Head of caudate nucleus (tissue), 42 donors: Measurements from ENCODE around the gene GRIP1.

Source experiments
- DNase-seq, 42 donors: peaks; one replicate each; pipeline versions ENCODE4 v3.0.0 to v3.0.0-alpha.2; 2020 to 2021; ENCODE audit warnings: mixed read lengths in 7 of 42
- intact Hi-C: fragments of 100-400 bp; cut with DNase I; formaldehyde crosslinking; loops from one replicate; pipeline ENCODE4 v1.15.0; 2022

The GRIP1 gene

DNA sequence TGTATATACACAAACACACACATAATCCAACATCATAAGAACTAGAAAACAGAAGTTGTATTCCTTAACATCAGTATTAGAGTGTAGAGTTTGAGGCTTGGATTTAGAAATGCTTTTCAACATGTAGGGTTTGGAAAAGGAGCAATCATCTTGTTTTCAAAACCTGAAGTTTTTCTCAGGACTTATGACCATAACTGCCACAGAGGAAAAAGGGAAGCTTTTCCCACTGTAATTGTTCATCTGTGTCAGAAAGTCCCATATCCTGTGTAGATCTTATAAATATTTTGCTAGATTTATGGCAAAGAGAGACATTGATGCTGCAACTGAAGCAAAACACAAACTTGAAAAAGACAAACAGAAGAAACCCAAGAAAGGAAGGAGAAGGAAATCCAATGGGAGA lies 115.7 kb downstream of the GRIP1 start:
- no peak for DNase-seq
- intact Hi-C loops, result no loop called here

- intact Hi-C loops, result no loop called here
- DNase-seq, result no peak
Observed at GRCh38 chr12:66555113-66555512, 123.8 kb downstream of the GRIP1 start.

- intact Hi-C loops, result no loop called here
Observed at GRCh38 chr12:66552716-66553115, 126.2 kb downstream of the GRIP1 start.

GRCh38 chr12:66550626-66551025 lies 128.2 kb downstream of the GRIP1 start:
- no peak for DNase-seq
- intact Hi-C loops, result no loop called here

More at GRCh38 chr12:66552716-66553115, 126.2 kb downstream of the GRIP1 start:
- no peak for DNase-seq

- intact Hi-C loops, result no loop called here
- no peak for DNase-seq
Observed at GRCh38 chr12:66549050-66549389, 129.9 kb downstream of the GRIP1 start.

GRCh38 chr12:66548338-66549049 lies 130.4 kb downstream of the GRIP1 start:
- DNase-seq, result no peak
- intact Hi-C loops, result no loop called here

DNA sequence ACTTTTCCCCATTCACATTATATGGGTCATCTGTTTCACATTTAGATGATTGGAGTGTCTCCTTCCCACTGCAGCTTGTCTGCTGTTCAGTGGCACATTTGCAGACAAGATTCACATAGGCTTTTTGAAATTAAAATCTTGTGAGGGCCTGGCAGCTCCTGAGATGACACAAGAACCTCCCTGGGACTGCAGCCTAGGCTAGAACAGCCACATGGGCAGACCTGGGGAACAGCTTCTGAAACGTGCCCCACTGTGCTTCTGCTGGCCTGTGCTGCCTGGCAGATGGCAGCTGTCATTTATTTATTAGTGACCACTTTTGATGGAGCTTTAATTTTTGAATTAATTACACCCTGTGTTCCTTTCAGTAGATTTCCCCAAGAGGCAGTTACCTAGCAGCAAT lies 137.4 kb downstream of the GRIP1 start:
- intact Hi-C loops, result no loop called here
- no peak for DNase-seq

DNA sequence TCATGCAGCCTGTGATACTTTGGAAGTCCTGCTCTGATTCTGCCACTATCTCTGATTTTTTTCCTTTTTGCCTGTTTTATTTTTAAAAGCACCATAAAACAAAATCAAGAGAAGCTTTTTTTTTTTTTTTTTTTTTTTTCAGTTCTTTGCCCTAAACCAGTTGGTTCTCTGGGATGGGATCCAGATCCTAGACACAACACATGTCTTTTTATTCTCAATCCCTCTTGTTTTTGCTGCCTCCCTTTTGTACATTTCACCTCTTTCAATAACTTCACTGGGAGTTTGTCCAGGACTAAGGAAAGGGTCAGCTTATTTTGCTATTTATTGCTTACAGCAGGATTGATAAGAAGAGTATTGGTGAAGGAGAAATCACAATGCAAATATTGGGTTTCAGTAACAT lies 139.4 kb downstream of the GRIP1 start:
- intact Hi-C loops, result no loop called here
- no peak for DNase-seq

GRCh38 chr12:66538970-66539369 lies 139.9 kb downstream of the GRIP1 start:
- no peak for DNase-seq
- intact Hi-C loops, result no loop called here

DNA sequence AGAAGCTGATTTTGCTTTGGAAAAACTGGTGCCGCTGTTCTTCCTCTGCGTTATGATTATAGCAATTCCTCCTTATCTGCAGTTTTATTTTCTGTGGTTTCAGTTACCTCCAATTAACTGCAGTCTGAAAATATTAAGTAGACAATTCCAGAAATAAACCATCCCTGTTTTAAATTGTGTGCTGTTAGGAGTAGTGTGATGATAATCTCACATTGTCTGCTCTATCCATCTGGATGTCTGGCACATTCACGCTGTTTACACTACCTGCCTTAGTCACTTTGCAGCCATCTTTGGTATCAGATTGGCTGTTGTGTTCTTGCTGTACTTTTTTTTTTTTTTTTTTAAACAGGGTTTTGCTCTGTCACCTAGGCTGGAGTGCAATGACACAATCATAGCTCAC lies 141.0 kb downstream of the GRIP1 start:
- intact Hi-C loops, result no loop called here
- DNase-seq, result no peak

DNA sequence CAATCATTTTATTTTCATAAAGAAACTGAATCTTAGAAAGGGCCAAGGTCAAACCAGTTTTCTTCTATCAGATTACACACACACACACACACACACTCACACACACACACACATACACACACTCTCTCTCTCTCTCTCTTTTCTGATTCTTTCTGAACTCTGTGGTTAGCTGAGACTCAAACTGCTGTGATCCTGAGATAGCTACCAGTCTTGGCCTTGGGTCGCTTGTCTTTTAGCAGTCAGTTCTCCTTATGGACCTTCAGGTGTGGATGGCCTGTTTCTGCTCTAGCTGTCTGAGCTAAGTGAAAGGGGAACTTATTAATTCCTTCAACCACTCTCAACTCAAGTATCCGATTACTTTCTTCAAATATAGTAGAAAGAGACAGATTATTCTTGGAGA lies 145.1 kb downstream of the GRIP1 start:
- DNase-seq, result no peak
- intact Hi-C loops, result no loop called here

DNA sequence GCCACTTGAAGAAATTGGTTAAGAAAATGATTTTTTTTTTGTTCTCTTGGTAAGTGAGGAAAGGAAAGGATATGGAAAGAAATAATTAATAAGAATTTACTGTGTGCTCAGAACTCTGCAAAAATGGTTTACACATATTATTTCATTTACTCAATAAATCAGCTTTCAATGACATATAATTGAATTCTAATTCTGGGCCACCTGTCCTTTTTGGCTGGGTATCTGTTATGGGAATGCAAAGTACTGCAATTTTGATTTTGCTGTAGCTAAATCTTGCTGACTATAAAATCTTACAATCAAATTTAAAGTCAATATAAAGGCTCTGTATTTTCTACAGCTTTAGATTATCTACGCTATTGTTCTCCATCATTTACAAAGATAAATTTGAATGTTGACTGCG lies 147.1 kb downstream of the GRIP1 start:
- intact Hi-C loops, result no loop called here
- DNase-seq, result no peak

DNA sequence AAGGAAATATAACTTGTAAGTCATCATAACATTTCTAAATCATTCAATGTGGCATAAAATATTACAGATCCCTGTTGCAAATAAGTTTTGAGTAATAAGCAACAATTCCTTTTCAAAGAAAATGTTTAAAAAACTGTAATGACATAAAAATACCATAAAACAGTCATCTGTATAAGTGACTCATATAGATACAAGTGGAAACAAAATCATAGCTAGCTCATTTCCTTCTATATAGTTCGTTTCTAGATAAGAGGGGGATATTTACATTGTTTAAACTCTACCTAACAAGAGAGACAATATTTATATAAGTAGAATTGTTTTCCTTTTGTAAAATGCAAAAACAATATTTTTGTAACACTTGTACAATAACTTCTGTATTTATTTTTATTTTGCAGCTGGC lies 148.9 kb downstream of the GRIP1 start:
- no peak for DNase-seq
- intact Hi-C loops, result no loop called here

DNA sequence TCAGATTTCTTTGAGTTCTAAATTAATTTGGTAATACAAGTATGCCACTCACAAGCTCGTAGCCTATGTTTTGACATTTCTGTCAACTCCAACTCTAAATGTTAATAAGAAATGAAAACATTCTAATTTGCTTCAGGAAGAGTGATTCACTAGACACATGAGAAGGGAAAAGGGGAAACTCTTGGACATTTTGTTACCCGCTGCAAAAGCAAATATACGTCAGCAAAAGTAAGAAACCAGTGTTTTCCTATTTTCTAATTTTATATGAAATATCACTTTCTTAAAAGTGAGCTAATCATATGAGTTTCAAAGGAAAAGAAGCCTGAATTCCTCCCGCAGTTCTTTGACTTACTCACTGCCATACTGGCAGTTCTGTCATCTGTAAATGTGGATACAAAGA lies 162.3 kb downstream of the GRIP1 start:
- no peak for DNase-seq
- intact Hi-C loops, result no loop called here

DNA sequence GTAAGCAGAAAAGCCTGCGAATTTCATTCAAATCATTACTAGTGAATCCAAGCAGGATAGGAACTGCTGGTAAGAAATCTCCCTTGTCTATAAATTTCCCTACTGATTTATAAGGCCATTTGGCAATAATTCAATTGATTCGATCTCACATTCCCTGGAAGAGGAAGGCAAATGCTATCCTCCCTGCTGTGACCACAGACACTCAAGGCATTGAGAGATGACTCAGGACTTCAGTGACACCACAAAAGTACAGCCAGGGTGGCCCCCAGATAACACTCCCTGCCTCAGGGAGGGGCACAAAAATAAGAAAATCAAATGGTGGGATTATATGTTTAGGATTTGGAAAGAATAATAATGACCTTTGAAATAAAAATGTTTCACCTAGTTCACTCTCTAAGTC lies 162.7 kb downstream of the GRIP1 start:
- intact Hi-C loops, result no loop called here
- DNase-seq, result no peak

DNA sequence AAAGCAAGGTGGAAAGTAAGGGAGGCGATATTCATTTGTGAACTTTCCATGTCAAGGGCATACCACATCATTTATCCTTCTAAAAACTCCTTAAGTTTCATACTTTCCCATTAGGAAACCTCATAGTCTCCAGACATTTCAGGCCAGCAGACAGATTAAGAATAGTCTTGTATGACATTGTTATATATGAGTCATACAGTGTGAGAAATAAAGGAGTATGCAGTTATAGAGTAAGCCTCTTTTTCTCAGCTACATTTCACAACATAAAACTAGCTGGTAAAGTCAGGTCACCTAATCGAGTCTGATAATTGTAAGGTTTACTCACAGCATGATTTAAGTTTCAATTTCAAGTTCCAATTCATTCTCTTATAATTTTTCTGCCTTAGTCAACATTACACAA lies 164.3 kb downstream of the GRIP1 start:
- DNase-seq, result no peak
- intact Hi-C loops, result no loop called here

- intact Hi-C loops, result no loop called here
- no peak for DNase-seq
Observed at GRCh38 chr12:66508025-66508424, 170.9 kb downstream of the GRIP1 start.

DNA sequence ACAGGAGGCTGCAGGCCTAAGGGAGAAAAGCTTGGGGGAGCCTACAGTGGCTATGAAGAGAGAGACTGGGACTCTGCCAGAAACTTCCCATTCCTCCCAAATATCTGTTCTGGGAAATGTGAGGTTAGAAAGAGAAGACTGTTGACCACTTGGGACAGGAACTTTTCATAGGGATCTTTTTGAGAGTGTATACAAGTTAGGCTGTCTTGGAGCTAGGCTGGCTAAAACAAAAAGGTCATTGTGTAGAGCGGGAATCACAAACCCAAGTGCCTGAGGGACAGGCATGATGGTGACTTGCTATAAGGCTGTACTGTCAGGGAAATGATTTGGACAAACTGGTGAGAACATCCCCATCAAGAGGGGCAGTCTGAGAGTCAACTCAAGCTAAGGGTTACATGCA lies 175.1 kb downstream of the GRIP1 start:
- DNase-seq, result peak in 5 of 42 donors; percentile 2 to 39 (median 13)
- intact Hi-C loops, result no loop called here

DNA sequence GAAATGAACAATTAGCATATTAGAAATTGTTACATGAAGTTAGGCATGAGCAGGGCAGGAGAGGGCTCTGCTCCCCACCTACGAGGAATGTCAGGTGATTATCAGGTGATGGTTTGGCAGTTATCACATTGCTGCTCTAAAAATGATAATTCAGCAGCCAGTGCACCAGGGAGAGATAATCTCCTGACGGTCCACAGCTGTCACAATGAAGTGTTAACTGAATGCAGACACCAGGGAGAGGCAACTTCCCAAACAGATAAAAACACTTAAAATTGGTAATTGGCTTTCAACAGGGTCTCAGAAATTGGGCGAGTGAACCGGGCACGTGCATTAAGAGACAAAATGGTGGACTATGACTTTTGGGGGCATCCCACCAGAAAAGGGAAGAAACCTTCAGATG lies 176.0 kb downstream of the GRIP1 start:
- no peak for DNase-seq
- intact Hi-C loops, result no loop called here

DNA sequence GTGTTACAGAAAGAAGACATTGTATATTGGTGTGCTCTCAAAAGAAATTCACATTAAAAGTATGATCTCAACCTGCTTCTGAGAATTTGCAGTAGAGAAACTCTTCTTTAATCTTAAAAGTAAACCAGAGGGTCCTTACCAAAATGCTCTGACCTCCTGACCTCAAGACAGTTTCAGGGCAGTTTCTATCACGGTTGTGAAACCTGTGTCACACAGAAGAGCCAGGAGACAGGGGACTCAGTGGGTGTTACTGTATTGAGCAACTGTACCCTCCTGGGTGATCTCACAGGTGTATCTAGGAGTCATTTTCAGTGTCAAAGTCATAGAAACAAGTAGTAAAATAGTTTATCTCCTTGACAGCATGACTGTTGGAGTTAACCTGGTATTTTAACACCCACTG lies 178.0 kb downstream of the GRIP1 start:
- intact Hi-C loops, result no loop called here
- DNase-seq, result peak in 10 of 42 donors; percentile 2 to 60 (median 17)

DNA sequence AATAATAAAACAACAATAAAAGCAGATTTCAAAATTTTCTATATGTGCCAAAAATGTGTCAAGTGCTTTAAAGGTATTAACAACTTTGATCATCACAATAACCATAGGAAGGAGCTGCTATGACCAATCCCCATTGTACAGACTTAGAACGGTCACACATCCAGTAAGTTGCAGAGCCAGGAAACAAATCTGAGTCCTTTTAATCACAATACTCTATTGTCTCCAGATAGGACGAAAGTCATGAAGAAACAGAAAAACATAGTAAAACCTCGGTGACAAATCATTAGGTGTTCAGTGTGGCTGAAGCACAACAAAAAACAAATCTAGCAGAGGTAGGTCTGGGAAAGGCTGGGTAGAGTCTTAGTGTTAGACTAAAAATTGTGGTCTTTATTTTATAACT lies 178.8 kb downstream of the GRIP1 start:
- DNase-seq, result no peak
- intact Hi-C loops, result no loop called here

GRCh38 chr12:66499000-66499399 lies 179.9 kb downstream of the GRIP1 start:
- intact Hi-C loops, result no loop called here
- no peak for DNase-seq
